Esophagus (tissue), 2 donors: ENCODE data around the gene CAMKK1. TPM values are rescaled to one million over a fixed set of nuclear protein-coding genes. Genes with fewer than 3 reads are reported as not detected.

Experiments
- H3K27ac ChIP-seq, 2 donors: one replicate each; pipeline ENCODE4 v1.5.1; 2013; ENCODE audit warnings: low read depth in 2 of 2, mild to moderate bottlenecking in 2 of 2, inconsistent platforms in 1 of 2, low read length in 1 of 2, moderate library complexity in 1 of 2
- H3K27me3 ChIP-seq, 2 donors: one replicate each; pipeline ENCODE4 v1.6.1; 2013; ENCODE audit warnings: low read length in 2 of 2, control low read depth in 1 of 2, mild to moderate bottlenecking in 1 of 2; ENCODE audit not compliant: insufficient read depth in 2 of 2, control insufficient read depth in 1 of 2
- H3K36me3 ChIP-seq, 2 donors: one replicate each; pipeline ENCODE4 v1.6.1; 2013; ENCODE audit warnings: low read length in 1 of 2; ENCODE audit not compliant: control insufficient read depth in 2 of 2, insufficient read depth in 2 of 2
- H3K4me1 ChIP-seq, 2 donors: one replicate each; pipeline ENCODE4 v1.6.1; 2013; ENCODE audit warnings: low read length in 1 of 2; ENCODE audit not compliant: control insufficient read depth in 2 of 2, insufficient read depth in 2 of 2
- H3K4me3 ChIP-seq, 2 donors: one replicate each; pipeline ENCODE4 v1.5.1; 2013; ENCODE audit warnings: low read length in 2 of 2, mild to moderate bottlenecking in 2 of 2, low read depth in 1 of 2, moderate library complexity in 1 of 2
- H3K9me3 ChIP-seq, 2 donors: one replicate each; pipeline ENCODE4 v1.6.1; 2013; ENCODE audit warnings: mild to moderate bottlenecking in 2 of 2, low read depth in 1 of 2, low read length in 1 of 2, moderate library complexity in 1 of 2; ENCODE audit not compliant: control insufficient read depth in 2 of 2, insufficient read depth in 1 of 2
- WGBS, 2 donors: extraction: QIAGEN DNeasy Blood & Tissue Kit; methylation state at CpG; one replicate each; pipeline ENCODE4 v1.1.7; 2013; 5-methylcytosine and 5-hydroxymethylcytosine counted together
- polyA plus RNA-seq, 2 donors: library from polyadenylated mRNA; stranded (reverse); fragments of 200-250 nt; gene quantifications; one replicate each; pipeline ENCODE4 v1.2.3, GENCODE V29; 2013
- donor health status: healthy with polysubstance abuse.
- donor health status: Bipolar disorder and iron deficiency.

Gene CAMKK1
- polyA plus RNA-seq, 2 donors = 4.9 to 5.3 TPM

- Histone ChIP-seq H3K9me3 (no peaks in the 10 kb centered on the region), H3K36me3 (peaks cover 0 to 7% of the 10 kb centered on the region in 2 donors), H3K27me3 (no peaks in the 10 kb centered on the region), H3K4me1 (peaks cover 0 to 4% of the 10 kb centered on the region in 2 donors), H3K27ac (no peak overlapping the region), H3K4me3 (no peak overlapping the region)
- 86 to 87% methylated on average over 16 of the region's 16 CpGs for WGBS, 2 donors
Measured at GRCh38 chr17:3926860-3927627, 34.2 kb upstream of the CAMKK1 start.

GRCh38 chr17:3925684-3926485 lies 33.0 kb upstream of the CAMKK1 start:
- H3K4me3 ChIP-seq = no peak overlapping the region
- H3K27me3 ChIP-seq = no peaks in the 10 kb centered on the region
- 87 to 90% methylated on average over 17 of the region's 17 CpGs for WGBS, 2 donors
- no peaks in the 10 kb centered on the region for H3K9me3 ChIP-seq
- H3K27ac ChIP-seq = no peak overlapping the region
- H3K36me3 ChIP-seq = peaks cover 0 to 7% of the 10 kb centered on the region in 2 donors
- H3K4me1 ChIP-seq = peaks cover 0 to 4% of the 10 kb centered on the region in 2 donors

- Histone ChIP-seq H3K27me3 (no peaks in the 10 kb centered on the region), H3K27ac (peak overlapping the region in 1 of 2 donors; percentile 8), H3K9me3 (no peaks in the 10 kb centered on the region), H3K4me3 (no peak overlapping the region), H3K4me1 (peaks cover 0 to 4% of the 10 kb centered on the region in 2 donors), H3K36me3 (peaks cover 0 to 7% of the 10 kb centered on the region in 2 donors)
- 67 to 70% methylated on average over 40 of the region's 40 CpGs for WGBS, 2 donors
Measured at GRCh38 chr17:3924512-3925350, 31.9 kb upstream of the CAMKK1 start.

- H3K36me3 ChIP-seq = peaks cover 0 to 4% of the 10 kb centered on the region in 2 donors
- H3K4me3 ChIP-seq = no peak overlapping the region
- no peaks in the 10 kb centered on the region for H3K27me3 ChIP-seq
- H3K27ac ChIP-seq = no peak overlapping the region
- no peaks in the 10 kb centered on the region for H3K9me3 ChIP-seq
- WGBS, 2 donors = 82 to 89% methylated on average over 18 of the region's 18 CpGs
- peaks cover 0 to 4% of the 10 kb centered on the region in 2 donors for H3K4me1 ChIP-seq
Measured at GRCh38 chr17:3923466-3924190, 30.8 kb upstream of the CAMKK1 start.

- Histone ChIP-seq H3K9me3 (no peaks in the 10 kb centered on the region), H3K27ac (no peak overlapping the region), H3K27me3 (no peaks in the 10 kb centered on the region), H3K4me3 (no peak overlapping the region), H3K36me3 (no peaks in the 10 kb centered on the region), H3K4me1 (peaks cover 0 to 4% of the 10 kb centered on the region in 2 donors)
- 81 to 88% methylated on average over 7 of the region's 7 CpGs for WGBS, 2 donors
Measured at GRCh38 chr17:3922765-3923164, 29.9 kb upstream of the CAMKK1 start.

GRCh38 chr17:3921502-3922319 lies 28.9 kb upstream of the CAMKK1 start:
- Histone ChIP-seq H3K4me3 (no peak overlapping the region), H3K27me3 (no peaks in the 10 kb centered on the region), H3K27ac (peak overlapping the region in 1 of 2 donors; percentile 53), H3K4me1 (peaks cover 0 to 8% of the 10 kb centered on the region in 2 donors), H3K9me3 (no peaks in the 10 kb centered on the region), H3K36me3 (no peaks in the 10 kb centered on the region)
- WGBS, 2 donors = 68 to 75% methylated on average over 27 of the region's 27 CpGs

- H3K36me3 ChIP-seq = no peaks in the 10 kb centered on the region
- peak overlapping the region in 1 of 2 donors; percentile 53 for H3K27ac ChIP-seq
- H3K4me3 ChIP-seq = no peak overlapping the region
- no peaks in the 10 kb centered on the region for H3K9me3 ChIP-seq
- H3K4me1 ChIP-seq = peaks cover 0 to 8% of the 10 kb centered on the region in 2 donors
- no peaks in the 10 kb centered on the region for H3K27me3 ChIP-seq
- 82% methylated on average over 16 of the region's 16 CpGs for WGBS, 2 donors
Measured at GRCh38 chr17:3921006-3921405, 28.2 kb upstream of the CAMKK1 start.

- H3K4me3 ChIP-seq = no peak overlapping the region
- 75 to 84% methylated on average over 22 of the region's 22 CpGs for WGBS, 2 donors
- no peaks in the 10 kb centered on the region for H3K27me3 ChIP-seq
- H3K36me3 ChIP-seq = no peaks in the 10 kb centered on the region
- H3K4me1 ChIP-seq = peaks cover 0 to 8% of the 10 kb centered on the region in 2 donors
- no peaks in the 10 kb centered on the region for H3K9me3 ChIP-seq
- H3K27ac ChIP-seq = peak overlapping the region; percentile 14 to 62
Measured at GRCh38 chr17:3919123-3919624, 26.3 kb upstream of the CAMKK1 start.
